GM12878 (cell line): ENCODE measurements around the gene FGGY. TPM values are rescaled to one million over a fixed set of nuclear protein-coding genes. Genes with fewer than 3 reads are reported as not detected.

Experiments
- ATAC-seq: fragments of 200-7000 bp; cut with Tn5 transposase; 3 replicates; pipeline ENCODE4 v1.9.1; 2020; ENCODE audit warnings: mild to moderate bottlenecking, moderate library complexity
- BruUV-seq: library from RNA; stranded (reverse); fragments of 400-500 nt; replicated peaks from 2 replicates; lab custom pipeline; 2021; lab: Mats Ljungman, UMichigan
- CTCF ChIA-PET: fragments of 300-600 bp; sonication (Branson Sonifier 250); formaldehyde crosslinking; extraction: SDS; loops from one replicate; lab custom pipeline; 2021; ENCODE audit warnings: inconsistent platforms; lab: Yijun Ruan, JAX
- POLR2A ChIA-PET: fragments of 350-600 bp; formaldehyde crosslinking; extraction: SDS; loops from one replicate; lab custom pipeline; 2021; ENCODE audit warnings: inconsistent platforms; lab: Charles Lee
- RAD21 ChIA-PET: fragments of 300-600 bp; sonication (Branson Sonifier 250); formaldehyde crosslinking; loops from one replicate; lab custom pipeline; 2023; ENCODE audit warnings: antibody characterized with exemption; ENCODE audit not compliant: unreplicated experiment; lab: Charles Lee
- SMC1A ChIA-PET: fragments of 300-600 bp; sonication (Branson Sonifier 250); formaldehyde crosslinking; loops from one replicate; lab custom pipeline; 2023; ENCODE audit not compliant: unreplicated experiment, uncharacterized antibody; lab: Charles Lee
- DNase-seq: peaks from one replicate; pipeline ENCODE4 v3.0.0-alpha.2; 2011; ENCODE audit warnings: low read depth, low spot score
- FAIRE-seq: peaks from 3 replicates; lab custom pipeline; 2011; peaks lifted over from hg19 to GRCh38; lab: Jason Lieb, UNC
- H2AFZ ChIP-seq: 2 replicates; pipeline ENCODE4 v1.6.0; 2011; ENCODE audit warnings: low read depth, low read length, control low read depth; ENCODE audit not compliant: control insufficient read depth
- H3K27ac ChIP-seq: 2 replicates; pipeline ENCODE4 v1.5.1; 2011; ENCODE audit warnings: control low read depth; ENCODE audit not compliant: control insufficient read depth, insufficient read depth
- H3K27me3 ChIP-seq, 2 experiments: replicated peaks in 1 of 2; 2 replicates each; pipeline versions ENCODE4 v1.6.0 to v1.6.1; 2011; ENCODE audit warnings: low read length in 1 of 2; ENCODE audit not compliant: control insufficient read depth in 2 of 2, insufficient read depth in 2 of 2
- H3K36me3 ChIP-seq, 2 experiments: 2 replicates each; pipeline ENCODE4 v1.5.1; 2011; ENCODE audit warnings: low read length in 1 of 2; ENCODE audit not compliant: control insufficient read depth in 2 of 2, insufficient read depth in 2 of 2
- H3K4me1 ChIP-seq: 2 replicates; pipeline ENCODE4 v1.6.1; 2011; ENCODE audit warnings: mild to moderate bottlenecking, low read length, moderate library complexity, mixed read lengths; ENCODE audit not compliant: control insufficient read depth, insufficient read depth
- H3K4me2 ChIP-seq: 2 replicates; pipeline ENCODE4 v1.6.0; 2011; ENCODE audit warnings: control low read depth; ENCODE audit not compliant: control insufficient read depth, insufficient read depth
- H3K4me3 ChIP-seq: fragments of 200-600 bp; sonication (generic); 2 replicates; pipeline ENCODE4 v1.5.1; 2016
- H3K79me2 ChIP-seq: 2 replicates; pipeline ENCODE4 v1.6.0; 2011; ENCODE audit warnings: low read length; ENCODE audit not compliant: control insufficient read depth, insufficient read depth
- H3K9ac ChIP-seq: 2 replicates; pipeline ENCODE4 v1.8.0; 2011; ENCODE audit warnings: low read length, control low read depth, mixed read lengths; ENCODE audit not compliant: control insufficient read depth, insufficient read depth
- H3K9me3 ChIP-seq: replicated peaks from 3 replicates; pipeline ENCODE4 v1.5.1; 2011; ENCODE audit warnings: mild to moderate bottlenecking, low read length; ENCODE audit not compliant: control insufficient read depth, insufficient read depth
- H4K20me1 ChIP-seq: 2 replicates; pipeline ENCODE4 v1.6.0; 2011; ENCODE audit not compliant: control insufficient read depth, insufficient read depth
- EZH2 ChIP-seq: IDR thresholded peaks from 2 replicates; pipeline ENCODE4 v1.6.1; 2012; ENCODE audit warnings: low read depth, mild to moderate bottlenecking, control low read depth, inconsistent platforms, low read length, borderline replicate concordance; ENCODE audit not compliant: control insufficient read depth
- FOXK2 ChIP-seq: fragments of 450-650 bp; IDR thresholded peaks from 2 replicates; pipeline ENCODE4 v1.6.1; 2017; ENCODE audit warnings: mild to moderate bottlenecking, moderate library complexity
- HDAC6 ChIP-seq: fragments of 200-600 bp; sonication (generic); IDR thresholded peaks from one replicate; pipeline ENCODE4 v1.8.0; 2017; ENCODE audit warnings: antibody characterized with exemption; ENCODE audit not compliant: unreplicated experiment
- JUNB ChIP-seq: IDR thresholded peaks from 2 replicates; pipeline ENCODE4 v1.6.1; 2016; ENCODE audit warnings: antibody characterized with exemption, mild to moderate bottlenecking
- MEF2A ChIP-seq: IDR thresholded peaks from 2 replicates; pipeline ENCODE4 v1.6.1; 2011; ENCODE audit warnings: low read depth, mild to moderate bottlenecking, low read length, moderate library complexity; ENCODE audit not compliant: insufficient read depth
- MLLT1 ChIP-seq: fragments of 450-650 bp; IDR thresholded peaks from 2 replicates; pipeline ENCODE4 v1.6.1; 2016; ENCODE audit warnings: mild to moderate bottlenecking
- MYC ChIP-seq: IDR thresholded peaks from 2 replicates; pipeline ENCODE4 v1.6.1; 2011; ENCODE audit warnings: mild to moderate bottlenecking, low read length, moderate library complexity, inconsistent platforms; ENCODE audit not compliant: insufficient read depth, insufficient replicate concordance, insufficient read length, severe bottlenecking
- NBN ChIP-seq: fragments of 450-650 bp; IDR thresholded peaks from 2 replicates; pipeline ENCODE4 v1.6.1; 2016
- PAX8 ChIP-seq: fragments of 450-650 bp; IDR thresholded peaks from 2 replicates; pipeline ENCODE4 v1.6.1; 2017; ENCODE audit warnings: mild to moderate bottlenecking, moderate library complexity
- RFX5 ChIP-seq: IDR thresholded peaks from 2 replicates; pipeline ENCODE4 v1.6.1; 2011; ENCODE audit warnings: low read depth, low read length, improper control_type of control experiment
- TAF1 ChIP-seq: IDR thresholded peaks from 2 replicates; pipeline ENCODE4 v1.6.1; 2011; ENCODE audit warnings: mild to moderate bottlenecking, low read depth, low read length, borderline replicate concordance
- USF2 ChIP-seq: IDR thresholded peaks from 2 replicates; pipeline ENCODE4 v1.6.1; 2011; ENCODE audit warnings: low read depth, low read length, improper control_type of control experiment, borderline replicate concordance
- WRNIP1 ChIP-seq: IDR thresholded peaks from 2 replicates; pipeline ENCODE4 v1.6.1; 2011; ENCODE audit warnings: low read depth, low read length, improper control_type of control experiment, borderline replicate concordance
- ZBED1 ChIP-seq: IDR thresholded peaks from 2 replicates; pipeline ENCODE4 v1.6.1; 2016; ENCODE audit warnings: borderline replicate concordance
- ZNF217 ChIP-seq: fragments of 450-650 bp; IDR thresholded peaks from 2 replicates; pipeline ENCODE4 v1.6.1; 2017; ENCODE audit warnings: antibody characterized with exemption, mild to moderate bottlenecking
- WGBS: methylation state at CpG from one replicate; pipeline ENCODE4 v1.1.6; 2016; ENCODE audit warnings: low lambda C conversion rate; ENCODE audit not compliant: insufficient replicate concordance, insufficient coverage; ENCODE audit errors: missing lambda C conversion rate; 5-methylcytosine and 5-hydroxymethylcytosine counted together
- in situ Hi-C: fragments of 300-500 bp; cut with MboI; formaldehyde crosslinking; loops from 9 replicates; pipeline ENCODE4 v1.14.3; 2018; ENCODE audit warnings: mixed read lengths
- intact Hi-C: fragments of 100-400 bp; cut with micrococcal nuclease; formaldehyde crosslinking; loops from one replicate; pipeline ENCODE4 v1.14.2; 2022; ENCODE audit not compliant: unreplicated experiment
- polyA plus RNA-seq, 11 experiments: library from polyadenylated mRNA; depleted of rRNA in 4 of 11; unstranded in 6 of 11; stranded (reverse) in 5 of 11; fragments of >200 nt; fragmentation: Nextera tagmentation in 4 of 11; fragmentation: Illumina TruSeq in 1 of 11; extraction: Ambion mirVana in 4 of 11; extraction: Trizol in 1 of 11; gene quantifications; 1 replicate in 1 of 11; 2 replicates in 10 of 11; pipeline versions ENCODE4 v1.2.1 to v1.2.3, GENCODE V29; 2011 to 2016; ENCODE audit warnings: inconsistent platforms in 2 of 11, missing spikeins in 2 of 11, low read depth in 1 of 11
- total RNA-seq, 4 experiments: library from RNA; depleted of rRNA in 3 of 4; stranded (reverse); fragments of >200 nt in 3 of 4; fragmentation: Illumina TruSeq in 1 of 4; extraction: Trizol in 1 of 4; gene quantifications; 2 replicates each; pipeline versions ENCODE4 v1.2.1 to v1.2.3, GENCODE V29; 2013 to 2021

FGGY gene
- total and polyA plus RNA-seq, 10 of the 15 experiments (the other 5 are each of a cell fraction or from before 2014, with no cell fraction given) = 6.2 to 11.9 (median 7.5) TPM

- ChIA-PET POLR2A (no interaction called here), RAD21 (no interaction called here), SMC1A (interaction anchor here (1.0 to 1.3 kb wide), 2 partner anchors 17 to 62 kb away, joined by 3 read pairs; no protein-coding TSS in a partner anchor), CTCF (interaction anchor here (1.6 kb wide), 1 partner anchor 11 kb away, joined by 4 read pairs; no protein-coding TSS in a partner anchor)
- H3K4me2 ChIP-seq = no peak overlapping the region
- TF ChIP-seq FOXK2 (no peak), NBN (no peak), USF2 (no peak), PAX8 (no peak), ZNF217 (no peak)
- in situ Hi-C loops (no loop called here), intact Hi-C loops (no loop called here)
- WGBS = 94% methylated on average over 6 of the region's 6 CpGs
- FAIRE-seq (no peak), DNase-seq (no peak), ATAC-seq (no peak)
- peaks cover 16% of the 10 kb centered on the region for H3K4me1 ChIP-seq
- H3K36me3 ChIP-seq = no peaks in the 10 kb centered on the region
- no peak overlapping the region for H2AFZ ChIP-seq
- no peaks in the 10 kb centered on the region for H3K27me3 ChIP-seq
- H4K20me1 ChIP-seq = no peaks in the 10 kb centered on the region
- H3K27ac ChIP-seq = no peak overlapping the region
- H3K4me3 ChIP-seq = no peak overlapping the region
- BruUV-seq = no TSS peak
- no peaks in the 10 kb centered on the region for H3K9me3 ChIP-seq
- no peaks in the 10 kb centered on the region for H3K79me2 ChIP-seq
- no peak overlapping the region for H3K9ac ChIP-seq
Observed at GRCh38 chr1:59414406-59415133, 117.7 kb downstream of the FGGY start.

DNA sequence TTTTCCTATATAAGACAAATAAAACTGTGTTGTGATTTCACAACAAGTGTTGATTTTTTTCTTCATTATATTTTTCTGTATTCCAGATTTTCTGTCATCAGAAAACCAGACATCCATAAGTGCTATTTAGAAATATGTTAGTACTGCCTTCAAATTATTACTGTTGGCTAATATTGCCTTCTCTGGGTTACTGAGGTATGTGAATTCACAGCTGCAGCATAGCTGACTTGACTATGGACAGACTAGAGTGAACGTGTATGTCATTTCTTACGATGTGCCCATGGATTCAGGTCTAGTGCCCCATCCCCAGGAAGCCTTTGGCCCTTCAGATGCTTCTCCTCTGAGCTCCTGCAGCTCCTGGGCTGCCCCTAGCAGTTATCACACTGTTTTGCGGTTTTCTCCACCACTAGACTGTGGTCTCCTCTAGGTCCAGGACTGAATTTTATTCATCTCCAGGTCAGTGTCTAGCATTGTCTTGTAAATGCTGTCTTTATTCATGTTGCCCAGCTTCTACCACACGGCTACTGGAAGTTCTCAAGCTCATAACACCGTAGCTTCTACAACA is 118.5 kb downstream of the FGGY start:
- Histone ChIP-seq H3K27ac (no peak overlapping the region), H3K79me2 (no peaks in the 10 kb centered on the region), H3K4me2 (no peak overlapping the region), H3K4me1 (peaks cover 9% of the 10 kb centered on the region), H3K9ac (no peak overlapping the region), H3K9me3 (no peaks in the 10 kb centered on the region), H4K20me1 (no peaks in the 10 kb centered on the region), H3K4me3 (no peak overlapping the region), H3K36me3 (no peaks in the 10 kb centered on the region), H2AFZ (no peak overlapping the region), H3K27me3 (no peaks in the 10 kb centered on the region)
- FAIRE-seq (no peak), ATAC-seq (no peak), DNase-seq (no peak)
- in situ Hi-C loops = no loop called here
- CTCF ChIA-PET = interaction anchor here (1.6 kb wide), 1 partner anchor 10 kb away, joined by 4 read pairs; no protein-coding TSS in a partner anchor
- POLR2A ChIA-PET = no interaction called here
- SMC1A ChIA-PET = no interaction called here
- RAD21 ChIA-PET = no interaction called here
- BruUV-seq = no TSS peak
- WGBS = 97% methylated on average over 5 of the region's 5 CpGs
- intact Hi-C loops = no loop called here
- no peak for TF ChIP-seq EZH2
- TF ChIP-seq WRNIP1 = no peak
- no peak for TF ChIP-seq MLLT1
- no peak for TF ChIP-seq MEF2A
- no peak for TF ChIP-seq HDAC6
- no peak for TF ChIP-seq TAF1
- TF ChIP-seq ZBED1 = no peak
- TF ChIP-seq RFX5 = no peak
- no peak for TF ChIP-seq MYC
- TF ChIP-seq JUNB = no peak
